Natural killer cell (primary cell): ENCODE results near the gene AUH. TPM values are rescaled to one million over a fixed set of nuclear protein-coding genes. Genes with fewer than 3 reads are reported as not detected.

ENCODE experiments used
- ATAC-seq, 3 donors: fragments of 150-1000 bp in 2 of 3; fragments of 200-7000 bp in 1 of 3; cut with Tn5 transposase; 1 replicate in 1 of 3; 2 replicates in 2 of 3; pipeline ENCODE4 v1.10.0; 2021; ENCODE audit warnings: mild to moderate bottlenecking in 2 of 3, moderate library complexity in 2 of 3
- DNase-seq, 2 donors: peaks; one replicate each; pipeline versions ENCODE4 v3.0.0 to v3.0.0-alpha.2; 2013 to 2021; ENCODE audit warnings: mixed read lengths in 1 of 2
- H3K27ac ChIP-seq: one replicate; pipeline ENCODE4 v1.5.1; 2013; ENCODE audit warnings: mild to moderate bottlenecking, low read length
- H3K27me3 ChIP-seq: one replicate; pipeline ENCODE4 v1.6.1; 2013; ENCODE audit warnings: low read length; ENCODE audit not compliant: control insufficient read depth, insufficient read depth
- H3K36me3 ChIP-seq: one replicate; pipeline ENCODE4 v1.6.1; 2013; ENCODE audit warnings: low read length; ENCODE audit not compliant: control insufficient read depth, insufficient read depth
- H3K4me1 ChIP-seq: one replicate; pipeline ENCODE4 v1.6.1; 2013; ENCODE audit warnings: low read length; ENCODE audit not compliant: control insufficient read depth, insufficient read depth
- H3K4me3 ChIP-seq: one replicate; pipeline ENCODE4 v1.5.1; 2013; ENCODE audit warnings: low read length
- H3K9me3 ChIP-seq: one replicate; pipeline ENCODE4 v1.6.1; 2013; ENCODE audit warnings: low read length; ENCODE audit not compliant: control insufficient read depth, insufficient read depth
- H3K27ac Mint-ChIP-seq, 2 donors: one replicate each; pipeline ENCODE4 v1.8.0; 2022; ENCODE audit warnings: mild to moderate bottlenecking in 2 of 2, mixed read lengths in 2 of 2, moderate library complexity in 1 of 2
- H3K27me3 Mint-ChIP-seq, 2 donors: one replicate each; pipeline ENCODE4 v1.8.0; 2022; ENCODE audit warnings: low read depth in 2 of 2, mixed read lengths in 2 of 2
- H3K36me3 Mint-ChIP-seq: one replicate; pipeline ENCODE4 v1.8.0; 2022; ENCODE audit warnings: mixed read lengths
- H3K4me1 Mint-ChIP-seq, 2 donors: one replicate each; pipeline ENCODE4 v1.8.0; 2022; ENCODE audit warnings: mixed read lengths in 2 of 2
- H3K4me3 Mint-ChIP-seq: one replicate; pipeline ENCODE4 v1.8.0; 2022; ENCODE audit warnings: mild to moderate bottlenecking, moderate library complexity, mixed read lengths
- H3K9me3 Mint-ChIP-seq, 2 donors: one replicate each; pipeline ENCODE4 v1.8.0; 2022; ENCODE audit warnings: mixed read lengths in 2 of 2
- WGBS: methylation state at CpG from one replicate; pipeline ENCODE4 v1.1.7; 2013; ENCODE audit warnings: missing lambda C conversion rate; ENCODE audit not compliant: insufficient coverage; 5-methylcytosine and 5-hydroxymethylcytosine counted together
- intact Hi-C: fragments of 100-400 bp; cut with micrococcal nuclease; formaldehyde crosslinking; loops from one replicate; pipeline ENCODE4 v1.14.2; 2022
- total RNA-seq, 4 donors: library from RNA; stranded (reverse); fragments of 120-200 nt in 1 of 4; gene quantifications; one replicate each; pipeline versions ENCODE4 v1.2.3 to v1.2.4, GENCODE V29; 2013 to 2022
- TF ChIP-seq, protein P1 (sequence below): fragments of 200-600 bp; IDR thresholded peaks from one replicate; pipeline ENCODE4 v1.8.0; 2022; ENCODE audit warnings: antibody characterized with exemption

AUH gene
- total RNA-seq, 3 donors from 2014 or later (not counting 1 experiment from before 2014, with no cell fraction given) = 26.7 to 36.6 (median 34.9) TPM

DNA sequence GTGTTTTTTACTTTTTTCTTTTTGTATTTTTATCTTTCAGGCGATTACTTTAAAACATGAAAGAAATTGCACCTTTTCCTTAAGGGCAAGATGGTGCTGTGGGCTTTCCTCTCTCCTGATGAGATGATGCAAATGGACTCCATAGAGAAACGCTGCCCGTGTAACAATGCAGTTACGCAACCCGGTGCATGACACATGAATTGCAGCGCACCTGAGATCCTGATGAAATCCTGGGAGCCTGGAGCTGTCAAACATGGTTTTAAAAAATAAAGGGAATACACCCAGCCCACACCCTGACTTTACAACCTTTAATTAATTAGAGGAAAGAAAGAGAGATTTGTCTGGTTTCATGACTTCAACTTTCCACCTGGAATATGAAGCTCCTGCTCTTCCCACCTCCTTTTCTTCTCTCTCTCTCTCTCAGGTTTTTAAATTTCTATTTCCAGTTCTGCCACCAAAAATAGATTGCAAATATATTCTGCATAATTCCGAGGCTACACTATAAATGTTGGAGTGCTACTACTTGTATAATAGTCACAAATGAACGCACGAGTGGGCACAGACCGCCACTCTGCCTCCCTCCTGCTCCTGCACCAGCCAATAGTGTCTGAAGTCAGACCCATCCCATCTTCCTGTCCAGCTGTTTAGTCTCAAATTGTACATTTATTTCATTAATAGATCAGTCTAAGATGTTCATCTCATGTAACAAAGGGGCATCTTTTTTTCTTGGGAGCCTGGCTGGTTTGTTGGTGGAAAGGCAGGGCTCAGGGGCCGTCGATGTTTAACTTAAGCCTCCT, 179.1 kb downstream of the AUH start:
- no peaks in the 10 kb centered on the region for H3K9me3 ChIP-seq
- 94% methylated on average over 9 of the region's 12 CpGs for WGBS
- intact Hi-C loops = no loop called here

GRCh38 chr9:91181541-91181940, 180.2 kb downstream of the AUH start:
- Mint-ChIP-seq H3K4me1 (peaks cover 16 to 22% of the 10 kb centered on the region in 2 donors), H3K36me3 (no peaks in the 10 kb centered on the region), H3K27me3 (no peaks in the 10 kb centered on the region), H3K9me3 (no peaks in the 10 kb centered on the region), H3K4me3 (no peak overlapping the region), H3K27ac (no peak overlapping the region)
- Histone ChIP-seq H3K9me3 (no peaks in the 10 kb centered on the region), H3K27ac (no peak overlapping the region), H3K27me3 (no peaks in the 10 kb centered on the region), H3K4me3 (no peak overlapping the region), H3K36me3 (no peaks in the 10 kb centered on the region), H3K4me1 (peaks cover 25% of the 10 kb centered on the region)
- DNase-seq = no peak
- TF ChIP-seq, protein P1, sequence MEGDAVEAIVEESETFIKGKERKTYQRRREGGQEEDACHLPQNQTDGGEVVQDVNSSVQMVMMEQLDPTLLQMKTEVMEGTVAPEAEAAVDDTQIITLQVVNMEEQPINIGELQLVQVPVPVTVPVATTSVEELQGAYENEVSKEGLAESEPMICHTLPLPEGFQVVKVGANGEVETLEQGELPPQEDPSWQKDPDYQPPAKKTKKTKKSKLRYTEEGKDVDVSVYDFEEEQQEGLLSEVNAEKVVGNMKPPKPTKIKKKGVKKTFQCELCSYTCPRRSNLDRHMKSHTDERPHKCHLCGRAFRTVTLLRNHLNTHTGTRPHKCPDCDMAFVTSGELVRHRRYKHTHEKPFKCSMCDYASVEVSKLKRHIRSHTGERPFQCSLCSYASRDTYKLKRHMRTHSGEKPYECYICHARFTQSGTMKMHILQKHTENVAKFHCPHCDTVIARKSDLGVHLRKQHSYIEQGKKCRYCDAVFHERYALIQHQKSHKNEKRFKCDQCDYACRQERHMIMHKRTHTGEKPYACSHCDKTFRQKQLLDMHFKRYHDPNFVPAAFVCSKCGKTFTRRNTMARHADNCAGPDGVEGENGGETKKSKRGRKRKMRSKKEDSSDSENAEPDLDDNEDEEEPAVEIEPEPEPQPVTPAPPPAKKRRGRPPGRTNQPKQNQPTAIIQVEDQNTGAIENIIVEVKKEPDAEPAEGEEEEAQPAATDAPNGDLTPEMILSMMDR = no peak
- WGBS = 86% methylated on average over 8 of the region's 8 CpGs
- intact Hi-C loops = no loop called here
- no peak for ATAC-seq

More for the DNA sequence above, 179.1 kb downstream of the AUH start:
- TF ChIP-seq, protein P1 = no peak
- no peaks in the 10 kb centered on the region for H3K27me3 Mint-ChIP-seq
- peaks cover 21% of the 10 kb centered on the region for H3K4me1 ChIP-seq
- no peak overlapping the region for H3K4me3 Mint-ChIP-seq
- ATAC-seq (no peak), DNase-seq (no peak)
- H3K27me3 ChIP-seq = no peaks in the 10 kb centered on the region
- H3K27ac ChIP-seq = no peak overlapping the region
- H3K9me3 Mint-ChIP-seq = no peaks in the 10 kb centered on the region
- H3K36me3 Mint-ChIP-seq = no peaks in the 10 kb centered on the region
- peaks cover 16 to 22% of the 10 kb centered on the region in 2 donors for H3K4me1 Mint-ChIP-seq
- no peak overlapping the region for H3K27ac Mint-ChIP-seq
- no peaks in the 10 kb centered on the region for H3K36me3 ChIP-seq
- no peak overlapping the region for H3K4me3 ChIP-seq

DNA sequence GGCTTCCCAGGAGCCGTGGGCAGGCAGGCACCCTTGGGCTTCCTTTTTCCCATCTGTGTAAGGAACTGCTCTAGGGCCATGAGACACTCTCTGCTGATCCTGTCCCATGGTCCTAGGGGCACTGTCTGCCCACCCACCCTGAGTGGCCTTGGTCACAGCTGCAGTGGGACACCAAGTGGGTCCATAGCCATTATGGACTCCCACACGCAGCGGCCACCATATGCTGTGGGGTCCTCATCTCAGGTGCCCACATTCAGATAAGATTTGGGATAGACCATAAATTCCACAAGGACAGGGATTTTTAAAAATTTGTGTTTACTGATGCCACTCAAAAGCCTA, 180.8 kb downstream of the AUH start:
- Mint-ChIP-seq H3K27ac (no peak overlapping the region), H3K27me3 (no peaks in the 10 kb centered on the region), H3K36me3 (no peaks in the 10 kb centered on the region), H3K9me3 (no peaks in the 10 kb centered on the region), H3K4me3 (no peak overlapping the region), H3K4me1 (peaks cover 18 to 28% of the 10 kb centered on the region in 2 donors)
- H3K4me1 ChIP-seq = peaks cover 30% of the 10 kb centered on the region
- TF ChIP-seq, protein P1 = no peak
- H3K9me3 ChIP-seq = no peaks in the 10 kb centered on the region
- no peak overlapping the region for H3K27ac ChIP-seq
- H3K36me3 ChIP-seq = no peaks in the 10 kb centered on the region
- ATAC-seq (no peak), DNase-seq (no peak)
- H3K27me3 ChIP-seq = no peaks in the 10 kb centered on the region
- H3K4me3 ChIP-seq = no peak overlapping the region
- intact Hi-C loops = no loop called here
- 97% methylated on average over 3 of the region's 3 CpGs for WGBS
